Sigmoid colon (tissue), 4 donors: ENCODE results near the gene EPB41L4A.

Experiments
- POLR2AphosphoS5 ChIP-seq, 4 donors: sonication (generic); formaldehyde crosslinking; IDR thresholded peaks; one replicate each; pipeline ENCODE4 v1.6.1; 2017; ENCODE audit warnings: antibody characterized with exemption in 4 of 4
- TF ChIP-seq, protein P1 (sequence below), 4 experiments: fragments of 450-650 bp in 3 of 4; fragments of 200-600 bp in 1 of 4; IDR thresholded peaks; one replicate each; pipeline ENCODE4 v1.5.1; 2016 to 2019; ENCODE audit warnings: antibody characterized with exemption in 4 of 4, mild to moderate bottlenecking in 3 of 4, moderate library complexity in 2 of 4

DNA sequence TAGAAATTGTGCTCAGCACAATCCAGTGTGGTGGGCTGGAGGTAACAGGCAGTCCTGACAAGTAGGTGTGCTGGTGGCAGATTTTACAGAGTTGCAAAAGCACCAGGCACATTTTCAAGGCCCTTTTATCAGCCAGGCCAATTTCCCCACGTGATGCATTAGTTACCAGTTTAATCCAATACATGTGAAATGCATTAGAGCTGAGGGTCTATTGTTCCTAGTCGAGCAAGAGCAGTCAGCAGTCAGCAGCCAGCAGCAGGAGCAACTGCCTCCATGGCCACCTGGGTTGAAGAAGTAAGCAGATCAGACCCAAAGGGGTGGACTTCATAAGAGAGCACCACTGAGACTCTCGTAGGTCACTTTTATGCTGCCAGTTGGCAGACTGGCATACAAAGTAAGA lies 76.7 kb downstream of the EPB41L4A start:
- TF ChIP-seq, protein P1, sequence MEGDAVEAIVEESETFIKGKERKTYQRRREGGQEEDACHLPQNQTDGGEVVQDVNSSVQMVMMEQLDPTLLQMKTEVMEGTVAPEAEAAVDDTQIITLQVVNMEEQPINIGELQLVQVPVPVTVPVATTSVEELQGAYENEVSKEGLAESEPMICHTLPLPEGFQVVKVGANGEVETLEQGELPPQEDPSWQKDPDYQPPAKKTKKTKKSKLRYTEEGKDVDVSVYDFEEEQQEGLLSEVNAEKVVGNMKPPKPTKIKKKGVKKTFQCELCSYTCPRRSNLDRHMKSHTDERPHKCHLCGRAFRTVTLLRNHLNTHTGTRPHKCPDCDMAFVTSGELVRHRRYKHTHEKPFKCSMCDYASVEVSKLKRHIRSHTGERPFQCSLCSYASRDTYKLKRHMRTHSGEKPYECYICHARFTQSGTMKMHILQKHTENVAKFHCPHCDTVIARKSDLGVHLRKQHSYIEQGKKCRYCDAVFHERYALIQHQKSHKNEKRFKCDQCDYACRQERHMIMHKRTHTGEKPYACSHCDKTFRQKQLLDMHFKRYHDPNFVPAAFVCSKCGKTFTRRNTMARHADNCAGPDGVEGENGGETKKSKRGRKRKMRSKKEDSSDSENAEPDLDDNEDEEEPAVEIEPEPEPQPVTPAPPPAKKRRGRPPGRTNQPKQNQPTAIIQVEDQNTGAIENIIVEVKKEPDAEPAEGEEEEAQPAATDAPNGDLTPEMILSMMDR (IDR thresholded peaks at IDR 0.05): no peak
- no peak for TF ChIP-seq POLR2AphosphoS5 (IDR thresholded peaks at IDR 0.05)
